OCI-LY1 (cell line): ENCODE measurements around the gene HOXC13.

ENCODE experiments used
- H2AFZ ChIP-seq: fragments of 200-600 bp; sonication (generic), shearing (Covaris generic); 2 replicates; pipeline ENCODE4 v1.6.0; 2014; ENCODE audit warnings: antibody characterized with exemption, mild to moderate bottlenecking, low read length
- H3F3A ChIP-seq: fragments of 200-600 bp; sonication (generic), shearing (Covaris generic); 2 replicates; pipeline ENCODE4 v1.6.0; 2014; ENCODE audit warnings: mild to moderate bottlenecking, antibody characterized with exemption, low read length, moderate library complexity; ENCODE audit not compliant: insufficient read depth
- H3K27ac ChIP-seq: fragments of 200-600 bp; sonication (generic); 2 replicates; pipeline ENCODE4 v1.5.1; 2014; ENCODE audit warnings: low read length, mixed run types, mild to moderate bottlenecking, low read depth; ENCODE audit not compliant: poor library complexity, severe bottlenecking
- H3K27me3 ChIP-seq: fragments of 200-600 bp; sonication (generic); 2 replicates; pipeline ENCODE4 v1.6.0; 2014; ENCODE audit warnings: antibody characterized with exemption, mild to moderate bottlenecking, low read length, moderate library complexity; ENCODE audit not compliant: insufficient read depth
- H3K36me3 ChIP-seq: fragments of 200-600 bp; sonication (generic); 2 replicates; pipeline ENCODE4 v1.6.1; 2014; ENCODE audit warnings: mild to moderate bottlenecking, antibody characterized with exemption, low read length, moderate library complexity, mixed read lengths; ENCODE audit not compliant: insufficient read depth
- H3K4me1 ChIP-seq: fragments of 200-600 bp; sonication (generic); 2 replicates; pipeline ENCODE4 v1.5.1; 2014; ENCODE audit warnings: mild to moderate bottlenecking, low read length, moderate library complexity; ENCODE audit not compliant: insufficient read depth, severe bottlenecking
- H3K4me2 ChIP-seq: fragments of 200-600 bp; sonication (generic), shearing (Covaris generic); 2 replicates; pipeline ENCODE4 v1.6.1; 2014; ENCODE audit warnings: low read length
- H3K4me3 ChIP-seq: fragments of 200-600 bp; sonication (generic); 2 replicates; pipeline ENCODE4 v1.5.1; 2014; ENCODE audit warnings: low read length, low read depth, mild to moderate bottlenecking, mixed read lengths; ENCODE audit not compliant: poor library complexity, severe bottlenecking
- H3K79me2 ChIP-seq: fragments of 200-600 bp; shearing (Covaris generic); 2 replicates; pipeline ENCODE4 v1.6.1; 2016; ENCODE audit warnings: mixed run types, low read length, mixed read lengths; ENCODE audit not compliant: insufficient read depth
- H3K9ac ChIP-seq: fragments of 200-600 bp; sonication (generic), shearing (Covaris generic); 2 replicates; pipeline ENCODE4 v1.6.1; 2014; ENCODE audit warnings: mild to moderate bottlenecking, low read length, mixed read lengths
- H3K9me2 ChIP-seq: fragments of 200-600 bp; sonication (generic), shearing (Covaris generic); 2 replicates; pipeline ENCODE4 v1.6.1; 2014; ENCODE audit warnings: low read depth, mild to moderate bottlenecking, low read length, mixed read lengths
- H3K9me3 ChIP-seq: fragments of 200-600 bp; shearing (Covaris generic); 2 replicates; pipeline ENCODE4 v1.6.1; 2014; ENCODE audit warnings: low read length, mixed read lengths
- H4K20me1 ChIP-seq: fragments of 200-600 bp; sonication (generic), shearing (Covaris generic); 2 replicates; pipeline ENCODE4 v1.6.0; 2016; ENCODE audit warnings: mild to moderate bottlenecking, low read length; ENCODE audit not compliant: insufficient read depth
- CTCF ChIP-seq: fragments of 200-600 bp; sonication (generic), shearing (Covaris generic); IDR thresholded peaks from 2 replicates; pipeline ENCODE4 v1.5.1; 2017; ENCODE audit warnings: mild to moderate bottlenecking, antibody characterized with exemption, low read length, moderate library complexity, mixed read lengths
- EZH2 ChIP-seq: fragments of 200-600 bp; sonication (generic), shearing (Covaris generic); IDR thresholded peaks from 2 replicates; pipeline ENCODE4 v1.8.0; 2017; ENCODE audit warnings: borderline replicate concordance, mixed run types, mild to moderate bottlenecking, antibody characterized with exemption, low read length, moderate library complexity, mixed read lengths

Gene HOXC13

DNA sequence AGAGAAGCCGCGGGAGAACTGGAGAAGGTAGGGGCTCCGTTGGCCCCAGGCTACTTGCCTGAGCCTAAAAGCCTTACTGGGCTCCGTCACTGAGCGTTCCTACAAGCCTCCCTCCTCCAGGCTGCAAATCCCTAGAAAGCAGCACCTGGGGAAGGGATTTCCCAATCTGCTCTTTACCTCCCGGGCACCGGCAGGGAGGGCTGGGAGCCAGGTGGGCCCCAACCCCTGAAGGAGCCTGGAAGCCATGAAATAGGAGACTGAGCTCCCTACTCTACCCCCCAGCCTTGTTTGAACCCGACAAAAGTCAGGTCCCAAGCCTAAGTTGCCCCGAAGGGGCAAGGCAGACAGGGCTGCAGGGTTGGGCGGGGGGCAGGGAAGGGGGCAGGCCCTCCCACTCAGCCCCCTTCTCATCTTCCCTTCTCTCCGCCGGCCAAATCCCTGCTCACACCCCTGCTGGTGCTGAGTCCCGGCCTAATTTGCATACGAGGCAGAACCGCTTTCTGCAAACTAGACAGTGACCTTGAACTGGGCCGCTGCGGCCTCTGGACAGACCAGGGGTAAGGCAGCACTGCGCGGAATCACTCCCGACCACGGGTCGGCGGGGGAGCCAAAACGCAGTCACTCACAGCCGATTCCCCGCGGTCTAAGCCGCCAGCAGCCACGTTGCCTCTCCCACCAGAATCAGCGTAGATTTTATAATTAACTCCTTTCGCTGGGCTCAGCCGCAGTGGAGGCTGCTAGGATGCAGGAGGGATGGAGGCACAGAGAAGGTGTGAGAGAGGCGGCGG is 12.4 kb downstream of the HOXC13 start:
- Histone ChIP-seq H4K20me1 (no peaks in the 10 kb centered on the region), H3K27me3 (no peaks in the 10 kb centered on the region), H3F3A (no peaks in the 10 kb centered on the region), H3K79me2 (no peaks in the 10 kb centered on the region), H3K9ac (no peak overlapping the region), H3K9me3 (no peaks in the 10 kb centered on the region), H3K9me2 (no peaks in the 10 kb centered on the region), H2AFZ (no peak overlapping the region), H3K4me1 (no peaks in the 10 kb centered on the region), H3K4me2 (no peak overlapping the region), H3K27ac (no peak overlapping the region), H3K4me3 (no peak overlapping the region), H3K36me3 (no peaks in the 10 kb centered on the region)
- TF ChIP-seq EZH2: no peak
- no peak for TF ChIP-seq CTCF

GRCh38 chr12:53951577-53952334 is 13.1 kb downstream of the HOXC13 start:
- no peak overlapping the region for H3K4me3 ChIP-seq
- H3K79me2 ChIP-seq: no peaks in the 10 kb centered on the region
- H3K27ac ChIP-seq: no peak overlapping the region
- no peaks in the 10 kb centered on the region for H3K9me3 ChIP-seq
- H2AFZ ChIP-seq: no peak overlapping the region
- H3K9ac ChIP-seq: no peak overlapping the region
- H3K36me3 ChIP-seq: no peaks in the 10 kb centered on the region
- no peaks in the 10 kb centered on the region for H3F3A ChIP-seq
- H3K27me3 ChIP-seq: no peaks in the 10 kb centered on the region
- no peak overlapping the region for H3K4me2 ChIP-seq
- TF ChIP-seq EZH2: no peak
- no peak for TF ChIP-seq CTCF
- no peaks in the 10 kb centered on the region for H3K9me2 ChIP-seq
- H4K20me1 ChIP-seq: no peaks in the 10 kb centered on the region
- H3K4me1 ChIP-seq: no peaks in the 10 kb centered on the region

DNA sequence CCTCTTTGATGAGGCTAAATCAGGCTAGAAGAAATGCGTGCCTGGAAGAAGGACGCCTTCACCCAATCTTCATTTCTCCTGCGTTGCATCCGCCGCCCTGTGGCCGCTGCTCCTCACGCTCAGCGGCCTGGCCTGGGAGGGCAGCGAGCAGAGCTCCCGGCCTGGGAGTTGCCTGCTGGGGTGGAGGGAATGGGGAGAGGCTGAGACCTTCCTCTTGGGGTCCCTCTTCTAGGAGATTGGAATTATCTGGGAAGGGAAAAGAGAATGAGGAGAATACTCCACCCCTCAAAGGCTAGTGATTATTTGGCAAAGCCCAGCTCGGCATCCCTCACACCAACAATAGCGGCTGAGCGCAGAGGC is 13.7 kb downstream of the HOXC13 start:
- Histone ChIP-seq H3K36me3 (no peaks in the 10 kb centered on the region), H3K27ac (no peak overlapping the region), H3K4me1 (no peaks in the 10 kb centered on the region), H3K4me3 (no peak overlapping the region), H3F3A (no peaks in the 10 kb centered on the region), H3K9me3 (no peaks in the 10 kb centered on the region), H3K79me2 (no peaks in the 10 kb centered on the region), H2AFZ (no peak overlapping the region), H4K20me1 (no peaks in the 10 kb centered on the region), H3K4me2 (no peak overlapping the region), H3K9me2 (no peaks in the 10 kb centered on the region), H3K27me3 (no peaks in the 10 kb centered on the region), H3K9ac (no peak overlapping the region)
- TF ChIP-seq CTCF: no peak
- no peak for TF ChIP-seq EZH2
